ENCODE data around the gene KRT86.

Gene KRT86

GRCh38 chr12:52263761-52264434, 10.5 kb upstream of the KRT86 start:
- H3F3A ChIP-seq (ENCODE audit: insufficient read depth, low read length) = no peaks in the 10 kb centered on the region
- no peaks in the 10 kb centered on the region for H3K79me2 ChIP-seq (ENCODE audit: insufficient read depth, low read length)
- no peaks in the 10 kb centered on the region for H3K9me2 ChIP-seq (ENCODE audit: low read depth, low read length)
- TF ChIP-seq CTCF (IDR thresholded peaks at IDR 0.05; ENCODE audit: low read length) (no peak), EZH2 (IDR thresholded peaks at IDR 0.05; ENCODE audit: borderline replicate concordance, low read length) (no peak)
- H3K4me3 ChIP-seq (ENCODE audit: low read depth, low read length, poor library complexity, severe bottlenecking) = no peak overlapping the region
- no peak overlapping the region for H2AFZ ChIP-seq (ENCODE audit: low read length)
- no peaks in the 10 kb centered on the region for H3K4me1 ChIP-seq (ENCODE audit: insufficient read depth, low read length, severe bottlenecking)
- H3K9ac ChIP-seq (ENCODE audit: low read length) = no peak overlapping the region
- H3K4me2 ChIP-seq (ENCODE audit: low read length) = no peak overlapping the region
- no peaks in the 10 kb centered on the region; the same call in 1 of the 2 replicates for H3K27me3 ChIP-seq (ENCODE audit: insufficient read depth, low read length)
- H3K27ac ChIP-seq (ENCODE audit: low read depth, low read length, poor library complexity, severe bottlenecking) = no peak overlapping the region
- no peaks in the 10 kb centered on the region for H3K9me3 ChIP-seq (ENCODE audit: low read length)
- no peaks in the 10 kb centered on the region for H3K36me3 ChIP-seq (ENCODE audit: insufficient read depth, low read length)
- H4K20me1 ChIP-seq (ENCODE audit: insufficient read depth, low read length) = no peaks in the 10 kb centered on the region

- Histone ChIP-seq H3K4me3 (ENCODE audit: low read depth, low read length, poor library complexity, severe bottlenecking) (no peak overlapping the region), H3K79me2 (ENCODE audit: insufficient read depth, low read length) (no peaks in the 10 kb centered on the region), H3K27me3 (ENCODE audit: insufficient read depth, low read length) (no peaks in the 10 kb centered on the region; the same call in 1 of the 2 replicates), H3K9ac (ENCODE audit: low read length) (no peak overlapping the region), H4K20me1 (ENCODE audit: insufficient read depth, low read length) (no peaks in the 10 kb centered on the region), H3K27ac (ENCODE audit: low read depth, low read length, poor library complexity, severe bottlenecking) (no peak overlapping the region), H3K4me2 (ENCODE audit: low read length) (no peak overlapping the region), H3K36me3 (ENCODE audit: insufficient read depth, low read length) (no peaks in the 10 kb centered on the region), H3F3A (ENCODE audit: insufficient read depth, low read length) (no peaks in the 10 kb centered on the region), H3K9me3 (ENCODE audit: low read length) (no peaks in the 10 kb centered on the region), H3K4me1 (ENCODE audit: insufficient read depth, low read length, severe bottlenecking) (no peaks in the 10 kb centered on the region), H2AFZ (ENCODE audit: low read length) (no peak overlapping the region), H3K9me2 (ENCODE audit: low read depth, low read length) (no peaks in the 10 kb centered on the region)
- TF ChIP-seq CTCF (IDR thresholded peaks at IDR 0.05; ENCODE audit: low read length) (no peak), EZH2 (IDR thresholded peaks at IDR 0.05; ENCODE audit: borderline replicate concordance, low read length) (no peak)
These were observed 10.0 kb upstream of the KRT86 start for GRCh38 chr12:52264435-52264825.

- TF ChIP-seq CTCF (IDR thresholded peaks at IDR 0.05; ENCODE audit: low read length) (no peak), EZH2 (IDR thresholded peaks at IDR 0.05; ENCODE audit: borderline replicate concordance, low read length) (no peak)
- no peak overlapping the region for H3K4me2 ChIP-seq (ENCODE audit: low read length)
These were observed 7.9 kb upstream of the KRT86 start for GRCh38 chr12:52266514-52266913.

More at GRCh38 chr12:52266514-52266913, 7.9 kb upstream of the KRT86 start:
- no peak overlapping the region for H3K4me3 ChIP-seq (ENCODE audit: low read depth, low read length, poor library complexity, severe bottlenecking)
- no peaks in the 10 kb centered on the region; the same call in 1 of the 2 replicates for H3K27me3 ChIP-seq (ENCODE audit: insufficient read depth, low read length)
- H3K27ac ChIP-seq (ENCODE audit: low read depth, low read length, poor library complexity, severe bottlenecking) = no peak overlapping the region
- H3F3A ChIP-seq (ENCODE audit: insufficient read depth, low read length) = no peaks in the 10 kb centered on the region
- no peaks in the 10 kb centered on the region for H3K79me2 ChIP-seq (ENCODE audit: insufficient read depth, low read length)
- no peaks in the 10 kb centered on the region for H4K20me1 ChIP-seq (ENCODE audit: insufficient read depth, low read length)
- H3K9ac ChIP-seq (ENCODE audit: low read length) = no peak overlapping the region
- no peaks in the 10 kb centered on the region for H3K4me1 ChIP-seq (ENCODE audit: insufficient read depth, low read length, severe bottlenecking)
- H3K36me3 ChIP-seq (ENCODE audit: insufficient read depth, low read length) = no peaks in the 10 kb centered on the region
- no peak overlapping the region for H2AFZ ChIP-seq (ENCODE audit: low read length)
- H3K9me2 ChIP-seq (ENCODE audit: low read depth, low read length) = no peaks in the 10 kb centered on the region
- no peaks in the 10 kb centered on the region for H3K9me3 ChIP-seq (ENCODE audit: low read length)

All from OCI-LY1 (cell line).